Activated CD4-positive, alpha-beta T cell treated with anti-CD3 and anti-CD28 coated beads for 1 hour (primary cell): Measurements from ENCODE around the gene SLC22A25.
"Not testable (repeated sequence)": the region's sequence is repeated elsewhere in the genome, so short reads cannot be mapped to it uniquely, and the experiment has no call there.

Experiments
- DNase-seq: peaks from one replicate; pipeline ENCODE4 v3.0.0-alpha.2; 2020

SLC22A25 gene

GRCh38 chr11:63243533-63243932, at the start of gene SLC22A25:
SLC22A25 (minus strand) TSS chr11:63243599; CDS start chr11:63229652, 13,947 bp downstream.
- no peak for DNase-seq

GRCh38 chr11:63290285-63290684, 46.9 kb upstream of the SLC22A25 start:
- no peak for DNase-seq

GRCh38 chr11:63289658-63290057, 46.3 kb upstream of the SLC22A25 start:
- no peak for DNase-seq

GRCh38 chr11:63282579-63282978, 39.2 kb upstream of the SLC22A25 start:
- no peak for DNase-seq

- DNase-seq: no peak
These were observed 37.5 kb upstream of the SLC22A25 start for GRCh38 chr11:63280920-63281319.

GRCh38 chr11:63277345-63277943, 34.0 kb upstream of the SLC22A25 start:
- no peak for DNase-seq

GRCh38 chr11:63274776-63275175, 31.4 kb upstream of the SLC22A25 start:
- no peak for DNase-seq

GRCh38 chr11:63273685-63274084, 30.3 kb upstream of the SLC22A25 start:
- DNase-seq: no peak

GRCh38 chr11:63262547-63262946, 19.1 kb upstream of the SLC22A25 start:
- no peak for DNase-seq

GRCh38 chr11:63251312-63251711, 7.9 kb upstream of the SLC22A25 start:
- DNase-seq: no peak

GRCh38 chr11:63250162-63251050, 7.0 kb upstream of the SLC22A25 start:
- DNase-seq: no peak

- no peak for DNase-seq
These were observed 5.6 kb upstream of the SLC22A25 start for GRCh38 chr11:63248966-63249365.

GRCh38 chr11:63247237-63248002, 4.0 kb upstream of the SLC22A25 start:
- not testable (repeated sequence) for DNase-seq

GRCh38 chr11:63246045-63246444, 2.6 kb upstream of the SLC22A25 start:
- DNase-seq: no peak

GRCh38 chr11:63244862-63245261, 1.5 kb upstream of the SLC22A25 start:
- no peak for DNase-seq

GRCh38 chr11:63242089-63242781, 1.2 kb downstream of the SLC22A25 start:
- DNase-seq: no peak

- no peak for DNase-seq
These were observed 2.5 kb downstream of the SLC22A25 start for GRCh38 chr11:63240791-63241379.

GRCh38 chr11:63240098-63240497, 3.3 kb downstream of the SLC22A25 start:
- no peak for DNase-seq

GRCh38 chr11:63239254-63239653, 4.1 kb downstream of the SLC22A25 start:
- DNase-seq: no peak

GRCh38 chr11:63237413-63237812, 6.0 kb downstream of the SLC22A25 start:
- DNase-seq: no peak

GRCh38 chr11:63235471-63236461, 7.6 kb downstream of the SLC22A25 start:
- DNase-seq: peak; percentile 27
